HG03025 (cell line): ENCODE data around the gene HAPSTR1.
A peak's percentile ranks its signal among the peaks of the same experiment; 100 is the strongest.
"Not testable (repeated sequence)": the region's sequence is repeated elsewhere in the genome, so short reads cannot be mapped to it uniquely, and the experiment has no call there.

Source experiments
- ATAC-seq: cut with Tn5 transposase; IDR thresholded peaks from one replicate; pipeline ENCODE4 v1.9.1; 2021; ENCODE audit warnings: mild to moderate bottlenecking, moderate library complexity; ENCODE audit not compliant: unreplicated experiment, low FRiP score

HAPSTR1 gene, protein sequence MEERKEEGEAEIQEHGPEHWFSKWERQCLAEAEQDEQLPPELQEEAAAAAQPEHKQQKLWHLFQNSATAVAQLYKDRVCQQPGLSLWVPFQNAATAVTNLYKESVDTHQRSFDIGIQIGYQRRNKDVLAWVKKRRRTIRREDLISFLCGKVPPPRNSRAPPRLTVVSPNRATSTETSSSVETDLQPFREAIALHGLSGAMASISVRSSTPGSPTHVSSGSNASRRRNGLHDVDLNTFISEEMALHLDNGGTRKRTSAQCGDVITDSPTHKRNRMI

DNA sequence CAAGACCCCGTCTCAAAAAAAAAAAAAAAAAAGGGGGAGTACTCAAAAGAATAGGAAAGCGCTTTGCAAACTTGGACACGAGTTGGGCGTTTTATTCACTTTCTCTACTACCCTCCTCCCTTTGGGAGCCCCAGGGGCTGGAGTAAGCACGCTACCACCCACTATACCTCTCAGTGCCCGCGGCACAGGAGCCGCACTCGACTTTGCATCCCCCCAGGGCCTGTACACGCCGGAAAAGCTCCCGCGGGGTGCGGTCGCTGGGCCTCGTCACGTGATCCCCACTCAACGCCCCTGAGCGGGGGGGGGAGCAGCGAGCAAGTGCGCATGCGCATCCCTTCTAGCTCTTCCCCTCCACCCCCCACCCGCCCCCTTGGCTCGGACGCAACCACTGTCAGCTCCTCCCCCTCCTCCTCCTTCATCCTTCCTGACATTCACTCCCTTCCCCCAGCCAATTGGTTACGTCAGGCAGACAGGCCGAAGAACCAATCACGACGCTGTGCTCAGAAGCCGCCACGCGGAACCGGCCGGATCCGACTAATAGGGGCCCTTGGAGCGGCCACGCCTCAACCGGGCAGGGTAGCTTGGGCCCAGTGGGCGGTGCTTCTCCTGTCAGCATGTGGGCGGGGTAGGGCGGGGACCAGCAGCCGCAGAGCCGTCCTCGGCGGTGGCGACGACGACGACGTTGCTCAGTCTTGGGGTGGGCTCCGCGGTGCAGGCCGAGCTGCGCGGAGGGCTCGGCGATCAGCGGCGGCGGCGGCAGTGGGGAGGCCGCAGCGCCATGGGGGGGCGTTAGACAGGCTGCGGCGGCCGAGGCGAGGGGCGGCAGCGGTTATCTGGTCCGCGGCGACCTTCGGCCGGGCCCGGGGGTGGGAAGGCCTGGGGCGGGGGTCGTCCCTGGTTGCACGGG lies at the start of gene HAPSTR1:
HAPSTR1 (plus strand) TSS at position 685 of the 907 bp plus-strand sequence. CDS start 401 bp downstream, outside the sequence.
- ATAC-seq = peak; percentile 84

DNA sequence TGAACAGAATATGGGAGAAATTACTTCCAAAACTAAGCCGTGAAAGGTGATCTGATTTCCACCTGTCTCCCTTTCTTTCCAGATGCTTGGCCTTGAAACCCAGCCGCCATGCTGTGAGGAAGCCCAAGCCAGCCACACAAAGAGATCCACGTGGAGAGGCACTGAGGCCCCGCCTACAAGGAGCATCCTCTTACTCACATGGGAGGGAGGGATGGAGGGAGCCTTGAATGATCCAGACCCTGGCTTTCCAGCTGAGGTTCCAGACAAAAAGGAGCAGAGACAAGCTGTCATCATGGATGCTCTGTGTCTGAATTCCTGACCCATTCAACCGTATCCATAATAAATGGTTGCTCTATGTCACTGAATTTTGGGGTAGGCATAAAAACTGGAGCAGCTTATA lies 48.9 kb upstream of the HAPSTR1 start:
- ATAC-seq = no peak

DNA sequence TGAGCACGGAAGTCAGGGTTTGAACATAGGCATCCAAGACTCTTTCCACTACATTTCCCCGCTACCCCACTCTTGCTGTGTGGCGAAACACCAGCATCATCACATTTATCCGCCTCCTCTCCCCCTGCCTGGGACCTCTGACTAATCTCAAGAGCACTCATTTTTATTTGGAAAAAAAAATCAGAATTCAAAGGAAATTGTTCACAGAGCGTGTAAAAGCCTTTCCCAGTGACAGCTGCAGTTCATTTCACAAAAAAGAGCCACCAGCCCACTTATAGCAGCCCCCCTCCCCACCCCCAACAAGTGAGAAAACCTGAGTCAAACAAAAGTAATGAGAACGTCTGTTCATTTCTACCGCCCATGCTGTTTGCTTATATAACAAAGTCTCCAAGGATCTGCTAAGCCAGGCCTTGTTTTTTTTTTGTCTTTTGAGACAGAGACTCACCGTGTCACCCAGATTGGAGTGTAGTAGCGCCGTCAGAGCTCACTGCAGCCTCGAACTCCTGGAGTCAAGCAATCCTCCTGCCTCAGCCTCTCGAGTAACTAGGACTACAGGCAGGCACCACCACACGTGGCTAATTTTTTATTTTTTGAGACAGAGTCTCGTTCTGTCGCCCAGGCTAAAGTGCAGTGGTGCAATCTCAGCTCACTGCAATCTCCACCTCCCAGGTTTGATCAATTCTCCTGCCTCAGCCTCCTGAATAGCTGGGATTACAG lies 48.3 kb upstream of the HAPSTR1 start:
- no peak for ATAC-seq

DNA sequence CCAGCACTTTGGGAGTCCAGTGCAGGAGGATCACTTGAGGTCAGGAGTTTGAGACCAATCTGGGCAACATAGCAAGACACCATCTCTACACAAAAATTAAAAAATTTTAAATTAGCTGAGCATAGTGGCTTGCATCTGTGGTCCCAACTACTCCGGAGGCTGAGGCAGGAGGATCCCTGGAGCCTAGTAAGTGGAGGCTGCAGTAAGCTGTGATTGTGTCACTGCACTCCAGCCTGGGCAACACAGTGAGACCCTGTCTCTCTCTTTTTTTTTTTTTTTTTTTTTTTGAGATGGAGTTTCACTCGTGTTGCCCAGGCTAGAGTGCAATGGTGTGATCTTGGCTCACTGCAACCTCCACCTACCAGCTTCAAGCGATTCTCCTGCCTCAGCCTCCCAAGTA lies 45.9 kb upstream of the HAPSTR1 start:
- not testable (repeated sequence) for ATAC-seq

DNA sequence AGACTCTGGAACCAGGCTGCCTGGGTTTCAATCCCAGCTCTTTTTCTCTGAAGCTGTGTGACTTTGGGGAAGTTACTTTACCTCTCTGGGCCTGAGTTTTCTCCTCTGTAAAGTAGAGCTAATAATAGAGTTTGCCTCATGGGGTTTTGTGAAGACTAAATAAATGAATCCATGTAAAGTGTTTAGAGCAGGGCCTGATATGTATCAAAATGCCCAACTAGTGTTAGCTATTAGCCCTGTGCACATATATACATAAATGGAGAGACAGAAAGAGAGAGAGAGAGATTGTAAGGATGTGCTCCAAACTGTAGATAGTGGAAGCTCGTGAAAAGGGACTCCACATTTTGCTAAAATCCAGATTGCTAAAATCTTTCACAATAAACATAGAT lies 44.8 kb upstream of the HAPSTR1 start:
- no peak for ATAC-seq

DNA sequence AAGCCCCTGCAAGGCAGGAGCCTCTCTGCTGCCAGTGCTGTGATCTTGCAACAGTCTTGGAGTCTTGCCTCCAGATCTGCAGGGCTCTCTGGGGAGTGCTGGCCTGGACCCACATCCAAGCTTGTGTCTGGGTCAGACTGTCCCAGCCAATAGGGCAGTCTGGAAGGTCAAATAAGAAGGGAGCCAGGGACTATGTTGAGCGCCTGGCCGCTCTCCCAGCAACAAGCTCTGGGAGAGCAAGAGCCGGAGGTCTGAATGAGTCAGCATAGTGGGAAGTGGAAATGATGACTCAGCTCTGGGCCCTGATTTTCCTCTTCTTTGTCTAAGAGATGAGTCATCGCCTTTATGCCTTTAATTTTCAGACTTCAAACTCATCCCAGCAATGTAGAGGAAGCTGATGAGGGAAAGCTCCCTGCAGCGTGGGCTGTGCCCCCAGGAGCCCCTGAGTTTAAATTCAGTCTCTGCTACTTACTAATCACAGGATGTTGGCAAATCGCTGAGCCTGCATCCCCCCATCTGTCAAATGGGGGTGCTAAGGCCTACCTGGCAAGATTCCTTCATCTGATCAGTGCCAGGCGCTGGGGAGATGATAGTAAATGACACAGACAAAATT lies 43.6 kb upstream of the HAPSTR1 start:
- peak; percentile 59 for ATAC-seq

DNA sequence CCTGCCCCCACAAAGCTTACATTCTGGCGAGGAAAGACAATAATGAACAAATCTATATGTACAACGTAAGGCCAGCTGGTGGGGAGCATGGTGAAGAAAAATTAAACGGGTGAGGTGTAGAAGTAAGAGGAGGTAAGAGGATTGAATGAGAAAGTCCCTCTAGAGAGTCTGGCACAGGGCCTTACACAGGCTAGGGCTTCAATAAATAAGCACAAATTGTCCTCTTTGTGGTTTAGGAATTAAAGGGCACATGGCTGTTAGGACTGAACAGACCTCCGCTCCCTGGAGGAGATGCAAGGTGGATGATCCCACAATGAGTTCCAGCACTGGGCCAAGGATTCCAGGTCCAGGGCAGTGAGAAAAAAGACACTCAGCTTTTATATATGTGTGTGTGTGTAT lies 43.1 kb upstream of the HAPSTR1 start:
- no peak for ATAC-seq

DNA sequence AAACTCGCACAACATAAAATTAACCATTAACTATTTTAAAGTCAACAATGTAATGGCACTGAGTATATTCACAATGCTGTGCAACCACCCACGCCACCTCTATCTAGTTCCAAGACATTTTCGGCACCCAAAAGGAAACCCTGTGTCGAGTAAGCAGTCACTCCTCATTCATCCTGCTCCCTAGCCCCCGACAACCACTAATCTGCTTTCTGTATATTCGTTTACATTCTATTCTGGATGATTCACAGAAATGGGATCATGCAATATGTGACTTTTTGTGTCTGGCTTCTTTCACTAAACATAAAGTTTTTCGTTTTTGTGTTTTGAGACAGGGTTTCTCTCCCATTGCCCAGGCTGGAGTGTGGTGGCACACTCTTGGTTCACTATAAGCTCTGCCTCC lies 42.2 kb upstream of the HAPSTR1 start:
- no peak for ATAC-seq

DNA sequence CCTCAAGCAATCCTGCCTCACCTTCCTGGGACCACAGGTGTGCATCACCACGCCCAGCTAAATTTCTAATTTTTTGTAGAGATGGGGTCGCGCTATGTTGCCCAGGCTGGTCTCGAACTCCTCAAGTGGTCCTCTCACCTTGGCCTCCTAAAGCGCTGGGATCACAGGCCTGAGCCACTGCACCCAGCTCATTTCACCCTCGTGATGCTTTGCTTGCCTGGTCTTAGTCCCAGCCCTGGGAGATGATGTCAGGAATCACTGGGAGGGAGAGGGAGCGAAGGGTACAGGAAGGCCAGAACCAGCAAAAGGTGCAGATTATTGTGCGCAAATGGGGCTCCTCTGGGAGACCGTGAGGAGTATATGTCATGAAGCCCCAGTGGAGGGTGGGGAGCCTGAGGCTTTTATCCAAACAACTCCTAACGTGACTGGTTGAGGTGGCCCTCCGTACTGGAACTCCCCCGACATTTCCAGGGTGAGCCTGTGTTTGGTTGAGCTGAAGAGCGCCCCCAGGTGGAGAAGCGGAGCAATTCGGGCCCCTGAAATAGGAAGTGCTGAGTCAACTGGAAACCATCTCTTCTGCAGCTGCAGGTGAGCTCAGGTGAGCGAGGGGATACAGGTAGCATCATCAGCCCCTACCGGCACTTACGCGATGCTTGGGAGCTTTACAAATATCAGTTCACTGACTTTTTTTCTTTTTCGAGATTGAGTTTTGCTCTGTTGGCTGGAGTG lies 41.2 kb upstream of the HAPSTR1 start:
- no peak for ATAC-seq

DNA sequence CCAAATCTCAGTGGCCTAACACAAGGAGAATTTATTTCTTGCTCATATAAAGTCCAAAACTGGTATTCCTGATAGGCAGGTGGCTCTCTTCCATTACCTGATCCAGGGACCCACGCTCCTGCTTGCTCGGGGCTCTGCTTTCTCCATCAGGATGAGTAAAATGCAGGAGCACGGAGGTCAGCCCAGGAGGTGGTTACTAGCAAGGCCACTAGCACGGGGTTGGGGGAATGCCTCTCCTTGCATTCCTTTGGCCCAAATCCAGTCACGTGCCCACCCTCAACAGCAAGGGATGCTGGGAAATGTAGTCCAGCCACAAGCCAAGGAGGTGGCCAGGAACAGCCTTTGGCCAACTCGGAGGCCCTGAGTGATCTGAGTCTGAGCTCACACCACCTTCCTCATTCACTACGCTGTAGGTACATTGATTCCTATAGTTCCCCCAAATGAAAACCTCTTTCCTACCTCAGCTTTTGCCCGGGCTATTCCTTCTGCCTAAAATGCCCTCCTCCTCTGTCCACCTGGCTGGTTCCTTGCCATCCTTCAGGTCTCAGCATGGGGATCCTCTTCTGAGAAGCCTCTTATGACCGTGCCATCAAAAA lies 38.3 kb upstream of the HAPSTR1 start:
- ATAC-seq = no peak

DNA sequence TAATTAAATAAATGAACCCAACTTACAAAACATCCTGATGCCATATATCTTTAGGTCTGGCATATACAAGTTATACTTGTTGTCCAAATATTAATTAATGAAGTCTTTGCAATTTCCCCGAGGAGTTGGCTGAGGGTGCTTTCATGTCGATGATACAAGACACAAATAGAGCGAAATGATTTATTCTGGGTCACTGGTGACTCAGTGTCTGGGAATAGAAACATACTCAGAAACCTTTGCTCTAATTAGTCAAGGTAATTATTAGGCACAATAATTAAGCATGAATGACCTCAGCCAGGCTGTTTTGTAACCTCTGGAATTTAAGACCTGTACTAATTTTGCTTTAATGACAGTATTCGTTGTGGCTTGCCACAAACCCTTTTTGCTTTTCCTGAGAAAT lies 37.0 kb upstream of the HAPSTR1 start:
- no peak for ATAC-seq

DNA sequence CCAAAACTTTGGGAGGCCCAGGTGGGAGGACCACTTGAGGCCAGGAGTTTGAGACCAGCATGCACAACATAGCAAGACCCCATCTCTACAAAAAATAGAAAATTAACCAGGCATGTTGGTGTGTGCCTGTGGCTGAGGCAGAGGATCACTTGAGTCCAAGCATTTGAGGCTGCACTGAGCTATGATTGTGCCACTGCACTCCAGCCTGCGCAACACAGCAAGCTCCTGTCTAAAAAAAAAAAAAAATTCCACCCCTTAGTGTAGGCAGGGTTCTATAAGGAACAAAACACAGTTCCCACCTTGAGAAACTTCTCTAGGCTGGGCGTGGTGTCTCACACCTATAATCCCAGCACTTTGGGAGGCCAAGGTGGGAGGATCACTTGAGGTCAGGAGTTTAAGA lies 36.3 kb upstream of the HAPSTR1 start:
- ATAC-seq = no peak

DNA sequence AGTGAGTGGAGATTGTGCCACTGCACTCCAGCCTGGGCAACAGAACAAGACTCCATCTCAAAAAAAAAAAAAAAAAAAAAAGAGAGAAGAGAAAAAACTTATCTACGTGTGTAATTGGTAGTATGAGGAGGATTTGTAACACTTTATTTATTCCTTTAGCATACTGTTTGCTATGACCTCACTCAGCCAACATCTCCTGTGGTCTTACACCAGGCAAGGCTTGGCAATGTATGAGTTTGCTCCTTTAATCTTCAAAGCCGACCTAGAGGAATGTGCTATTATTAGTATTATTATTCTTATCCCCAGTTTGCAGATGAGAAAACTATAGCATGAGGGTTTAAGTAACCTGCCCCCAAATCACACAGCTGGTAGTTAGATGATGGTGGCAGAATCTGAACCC lies 35.8 kb upstream of the HAPSTR1 start:
- ATAC-seq = no peak

DNA sequence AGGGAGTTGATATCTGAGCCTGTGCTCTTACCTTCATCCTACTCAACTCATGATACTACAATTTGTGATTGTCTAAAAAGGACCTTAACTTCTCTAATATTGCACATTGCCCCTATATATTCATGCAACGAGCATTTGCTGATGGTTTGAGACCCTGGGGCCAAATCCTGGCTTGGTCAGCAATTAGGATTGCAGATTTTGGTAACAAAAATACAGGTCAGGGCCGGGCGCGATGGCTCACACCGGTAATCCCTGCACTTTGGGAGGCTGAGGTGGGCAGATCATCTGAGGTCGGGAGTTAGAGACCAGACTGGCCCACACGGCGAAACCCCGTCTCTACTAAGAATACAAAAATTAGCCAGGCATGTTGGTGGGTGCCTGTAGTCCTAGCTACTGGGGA lies 35.4 kb upstream of the HAPSTR1 start:
- no peak for ATAC-seq

DNA sequence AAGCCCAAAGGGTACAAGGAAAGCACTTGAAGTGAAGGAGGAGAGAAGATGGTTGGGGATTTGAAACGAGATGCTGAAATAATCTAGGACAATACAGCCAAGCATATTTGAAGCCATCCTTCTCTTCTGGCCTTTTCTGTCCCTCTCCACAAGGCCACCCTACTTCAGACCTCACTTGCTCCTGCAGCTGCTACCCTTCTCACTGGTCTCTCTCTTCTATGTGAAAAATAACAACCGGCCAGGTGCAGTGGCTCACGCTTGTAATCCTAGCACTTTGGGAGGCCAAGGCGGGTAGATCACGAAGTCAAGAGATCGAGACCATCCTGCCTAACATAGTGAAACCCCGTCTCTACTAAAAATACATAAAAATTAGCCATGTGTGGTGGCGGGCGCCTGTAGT lies 33.2 kb upstream of the HAPSTR1 start:
- ATAC-seq = no peak

DNA sequence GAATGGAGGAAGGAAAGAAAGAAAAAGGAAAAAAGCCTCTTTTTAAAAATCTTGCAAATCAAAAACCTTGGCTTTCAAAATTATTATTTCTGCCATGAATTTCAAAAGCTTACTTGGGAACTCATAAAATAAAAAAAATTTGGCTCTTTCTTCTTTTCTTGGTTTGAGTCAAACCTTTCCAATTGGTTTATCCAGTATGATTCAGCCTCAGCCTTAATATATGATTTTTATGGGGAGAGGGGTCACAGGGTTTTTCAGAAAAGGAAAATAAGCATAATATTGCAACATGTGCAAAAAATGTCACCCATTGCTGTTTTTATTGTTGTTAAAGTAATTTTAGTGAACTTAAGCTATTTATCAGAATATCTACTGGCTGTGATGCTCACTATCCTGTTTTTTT lies 31.2 kb upstream of the HAPSTR1 start:
- no peak for ATAC-seq

DNA sequence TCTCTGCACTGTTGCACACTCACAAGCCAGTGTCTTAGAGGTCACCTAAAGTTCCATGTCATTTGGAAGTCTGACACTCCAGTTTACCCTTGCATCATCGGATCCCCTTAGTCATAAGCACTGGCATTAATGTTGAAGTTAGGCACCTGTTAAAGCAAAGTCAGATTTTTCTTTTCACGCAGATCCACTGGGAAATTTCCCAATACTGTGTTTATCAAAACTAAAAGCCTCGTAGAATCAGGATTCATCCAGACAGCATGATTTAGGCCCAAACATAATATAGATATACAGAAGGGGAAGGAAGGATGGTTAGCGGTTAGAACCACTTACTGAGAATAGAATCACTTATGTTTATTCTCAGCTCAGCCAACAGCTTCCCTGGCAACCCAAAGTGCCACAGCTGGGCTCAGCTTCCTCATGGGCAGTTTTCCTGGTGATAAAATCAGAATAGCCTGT lies 30.1 kb upstream of the HAPSTR1 start:
- ATAC-seq = no peak

DNA sequence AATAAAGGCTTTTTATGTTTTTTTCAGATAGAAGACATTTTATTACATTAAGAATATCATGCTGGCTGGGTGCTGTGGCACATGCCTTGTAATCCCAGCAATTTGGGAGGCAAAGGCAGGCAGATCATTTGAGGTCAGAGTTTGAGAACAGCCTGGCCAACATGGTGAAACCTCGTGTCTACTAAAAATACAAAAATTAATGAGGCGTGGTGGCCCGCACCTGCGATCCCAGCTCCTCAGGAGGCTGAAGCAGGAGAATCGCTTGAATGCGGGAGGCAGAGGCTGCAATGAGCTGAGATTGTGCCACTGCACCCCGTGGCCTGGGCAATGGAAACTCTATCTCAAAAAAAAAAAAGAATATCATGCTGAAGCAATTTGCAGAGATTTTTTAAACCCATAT lies 29.1 kb upstream of the HAPSTR1 start:
- ATAC-seq = no peak

DNA sequence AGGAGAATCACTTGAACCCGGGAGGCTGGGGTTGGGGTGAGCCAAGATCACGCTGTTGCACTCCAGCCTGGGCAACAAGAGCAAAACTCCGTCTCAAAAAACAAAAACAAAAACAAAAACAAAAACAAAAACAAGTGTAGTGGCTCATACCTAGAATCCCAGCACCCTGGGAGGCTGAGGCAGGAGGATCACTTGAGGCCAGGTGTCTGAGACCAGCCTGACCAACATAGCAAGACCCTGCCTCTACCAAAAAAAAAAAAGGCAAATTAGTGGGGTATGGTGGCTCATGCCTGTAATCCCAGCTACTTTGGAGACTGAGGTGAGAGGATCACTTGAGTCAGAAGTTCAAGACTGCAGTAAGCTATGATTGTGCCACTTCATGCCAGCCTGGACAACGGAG lies 26.4 kb upstream of the HAPSTR1 start:
- no peak for ATAC-seq

DNA sequence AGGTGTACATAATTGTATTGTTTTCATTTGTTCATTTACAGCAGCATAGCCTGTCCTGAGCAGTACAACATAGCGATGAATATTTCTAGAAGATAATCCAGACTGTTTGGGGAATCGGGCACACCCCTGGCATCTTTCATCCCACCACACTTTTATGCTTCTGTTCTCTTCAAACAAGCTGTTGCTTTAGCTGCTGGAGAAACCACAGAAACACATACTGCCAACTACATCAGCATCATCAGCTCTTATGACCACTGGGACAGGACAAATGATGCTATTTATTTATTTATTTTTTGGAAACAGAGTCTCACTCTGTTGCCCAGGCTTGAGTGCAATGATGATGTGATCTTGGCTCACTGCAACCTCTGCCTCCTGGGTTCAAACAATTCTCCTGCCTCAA lies 22.6 kb upstream of the HAPSTR1 start:
- ATAC-seq = no peak
